Measurements from ENCODE around the gene ATP5ME. TPM values are rescaled to one million over a fixed set of nuclear protein-coding genes. Genes with fewer than 3 reads are reported as not detected.

Gene ATP5ME
- polyA plus RNA-seq, 1 of the 3 experiments (the other 2 are of a cell fraction), result 1,185 TPM

DNA sequence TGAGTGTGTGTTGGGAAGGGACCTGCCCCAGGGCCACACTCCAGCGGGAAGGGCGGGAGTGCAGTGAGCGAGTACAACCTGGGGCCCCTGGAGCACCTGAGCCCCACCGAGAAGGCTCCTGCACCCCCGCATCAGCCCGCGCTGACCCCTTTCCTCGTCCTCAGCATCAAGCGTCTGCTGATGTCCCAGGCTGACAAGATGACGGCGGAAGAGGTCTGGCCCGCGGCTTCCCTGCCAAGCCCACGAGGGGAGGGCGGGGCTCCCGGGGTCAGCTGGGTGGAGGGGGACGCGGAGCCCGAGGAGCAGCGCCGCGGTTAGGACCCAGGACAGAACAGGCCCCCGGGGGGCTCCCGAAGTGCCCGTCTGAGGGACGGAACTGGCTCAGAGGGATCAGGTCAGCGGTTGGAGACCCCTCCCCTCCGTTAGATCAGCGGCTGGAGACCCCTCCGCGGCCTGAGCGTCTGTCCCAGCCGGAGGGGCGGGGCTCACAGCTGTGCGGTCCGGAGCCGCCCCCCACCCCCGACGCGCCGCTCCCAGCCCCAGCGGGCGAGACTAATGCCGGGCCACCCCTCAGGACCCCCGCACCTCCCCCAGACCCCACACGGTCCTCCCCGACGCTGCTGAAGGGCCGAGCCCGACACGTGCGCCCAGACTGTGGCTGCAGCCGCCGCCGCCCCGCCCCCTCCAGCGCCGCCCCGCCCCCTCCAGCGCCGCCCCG, 7.0 kb upstream of the ATP5ME start (continued):
- no peak for TF ChIP-seq IRF3 (IDR thresholded peaks at IDR 0.05; ENCODE audit: low read depth, low read length)
- no peak for TF ChIP-seq MEF2A (IDR thresholded peaks at IDR 0.05; ENCODE audit: borderline replicate concordance, low read depth)
- no peak for TF ChIP-seq ZBTB33 (IDR thresholded peaks at IDR 0.05; ENCODE audit: borderline replicate concordance, low read depth)
- no peak for TF ChIP-seq TAF1 (IDR thresholded peaks at IDR 0.05; ENCODE audit: borderline replicate concordance, low read depth, low read length)
- no peak for TF ChIP-seq FOXM1 (IDR thresholded peaks at IDR 0.05; ENCODE audit: low read depth)
- TF ChIP-seq, protein P1, sequence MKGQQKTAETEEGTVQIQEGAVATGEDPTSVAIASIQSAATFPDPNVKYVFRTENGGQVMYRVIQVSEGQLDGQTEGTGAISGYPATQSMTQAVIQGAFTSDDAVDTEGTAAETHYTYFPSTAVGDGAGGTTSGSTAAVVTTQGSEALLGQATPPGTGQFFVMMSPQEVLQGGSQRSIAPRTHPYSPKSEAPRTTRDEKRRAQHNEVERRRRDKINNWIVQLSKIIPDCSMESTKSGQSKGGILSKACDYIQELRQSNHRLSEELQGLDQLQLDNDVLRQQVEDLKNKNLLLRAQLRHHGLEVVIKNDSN (IDR thresholded peaks at IDR 0.05; ENCODE audit: borderline replicate concordance, low read depth), result no peak
- no peak for TF ChIP-seq GABPA (IDR thresholded peaks at IDR 0.05; ENCODE audit: low read depth)
- no peak for TF ChIP-seq USF2 (IDR thresholded peaks at IDR 0.05; ENCODE audit: borderline replicate concordance, low read depth, low read length)
- TF ChIP-seq EP300 (IDR thresholded peaks at IDR 0.05; ENCODE audit: borderline replicate concordance in 1 of 2, low read depth in 1 of 2, low read length in 1 of 2), result no peak
- TF ChIP-seq YY1 (IDR thresholded peaks at IDR 0.05; ENCODE audit: low read depth), result no peak
- TF ChIP-seq NRF1 (IDR thresholded peaks at IDR 0.05; ENCODE audit: low read depth, low read length), result no peak
- no peak for TF ChIP-seq FOSL2 (IDR thresholded peaks at IDR 0.05; ENCODE audit: borderline replicate concordance, low read depth)
- no peak for TF ChIP-seq TCF12 (IDR thresholded peaks at IDR 0.05)
- TF ChIP-seq, protein P2, sequence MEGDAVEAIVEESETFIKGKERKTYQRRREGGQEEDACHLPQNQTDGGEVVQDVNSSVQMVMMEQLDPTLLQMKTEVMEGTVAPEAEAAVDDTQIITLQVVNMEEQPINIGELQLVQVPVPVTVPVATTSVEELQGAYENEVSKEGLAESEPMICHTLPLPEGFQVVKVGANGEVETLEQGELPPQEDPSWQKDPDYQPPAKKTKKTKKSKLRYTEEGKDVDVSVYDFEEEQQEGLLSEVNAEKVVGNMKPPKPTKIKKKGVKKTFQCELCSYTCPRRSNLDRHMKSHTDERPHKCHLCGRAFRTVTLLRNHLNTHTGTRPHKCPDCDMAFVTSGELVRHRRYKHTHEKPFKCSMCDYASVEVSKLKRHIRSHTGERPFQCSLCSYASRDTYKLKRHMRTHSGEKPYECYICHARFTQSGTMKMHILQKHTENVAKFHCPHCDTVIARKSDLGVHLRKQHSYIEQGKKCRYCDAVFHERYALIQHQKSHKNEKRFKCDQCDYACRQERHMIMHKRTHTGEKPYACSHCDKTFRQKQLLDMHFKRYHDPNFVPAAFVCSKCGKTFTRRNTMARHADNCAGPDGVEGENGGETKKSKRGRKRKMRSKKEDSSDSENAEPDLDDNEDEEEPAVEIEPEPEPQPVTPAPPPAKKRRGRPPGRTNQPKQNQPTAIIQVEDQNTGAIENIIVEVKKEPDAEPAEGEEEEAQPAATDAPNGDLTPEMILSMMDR (IDR thresholded peaks at IDR 0.05), result no peak
- TF ChIP-seq FOXJ3 (CRISPR knock-in tag; IDR thresholded peaks at IDR 0.05), result no peak
- no peak for TF ChIP-seq RXRA (IDR thresholded peaks at IDR 0.05; ENCODE audit: borderline replicate concordance, low read depth)
- TF ChIP-seq POLR2AphosphoS5 (IDR thresholded peaks at IDR 0.05; ENCODE audit: low read depth, low read length), result peak; percentile 20; the same call in 1 of the 2 replicates
- TF ChIP-seq TEAD4 (IDR thresholded peaks at IDR 0.05; ENCODE audit: borderline replicate concordance, insufficient read depth), result no peak
- TF ChIP-seq GATA2 (CRISPR knock-in tag; IDR thresholded peaks at IDR 0.05), result no peak
- peak; percentile 23; the same call in 1 of the 2 replicates for TF ChIP-seq MAX (IDR thresholded peaks at IDR 0.05; ENCODE audit: low read depth)

Measured in SK-N-SH (cell line).